Common myeloid progenitor, CD34-positive (primary cell): ENCODE data around the gene PLOD1.

ENCODE experiments used
- CTCF ChIA-PET: fragments of 350-600 bp; sonication (Branson Sonifier 250); formaldehyde crosslinking; loops from one replicate; lab custom pipeline; 2021; ENCODE audit warnings: antibody characterized with exemption; lab: Charles Lee
- POLR2A ChIA-PET: fragments of 350-600 bp; sonication (Branson Sonifier 250); formaldehyde crosslinking; loops from one replicate; lab custom pipeline; 2021; ENCODE audit warnings: antibody characterized with exemption; lab: Charles Lee
- DNase-seq, 3 donors: peaks; one replicate each; pipeline versions ENCODE4 v3.0.0 to v3.0.0-alpha.2; 2013
- H3K27ac ChIP-seq, 2 experiments: 1 replicate in 1 of 2; 2 replicates in 1 of 2; pipeline ENCODE4 v1.7.0; 2013; ENCODE audit warnings: inconsistent platforms in 2 of 2, low read length in 2 of 2, mild to moderate bottlenecking in 2 of 2, low read depth in 1 of 2, moderate library complexity in 1 of 2; ENCODE audit not compliant: severe bottlenecking in 2 of 2, insufficient read depth in 1 of 2, poor library complexity in 1 of 2
- H3K27me3 ChIP-seq, 5 experiments: replicated peaks in 2 of 5; 1 replicate in 3 of 5; 2 replicates in 2 of 5; pipeline versions ENCODE4 v1.6.1 to v1.7.0; 2013; ENCODE audit warnings: low read length in 4 of 5, mild to moderate bottlenecking in 2 of 5, moderate library complexity in 2 of 5, inconsistent platforms in 1 of 5; ENCODE audit not compliant: insufficient read depth in 5 of 5, control insufficient read depth in 4 of 5
- H3K36me3 ChIP-seq, 4 experiments: 1 replicate in 2 of 4; 2 replicates in 2 of 4; pipeline versions ENCODE4 v1.6.1 to v1.7.0; 2013; ENCODE audit warnings: low read length in 3 of 4, control low read depth in 1 of 4, mild to moderate bottlenecking in 1 of 4; ENCODE audit not compliant: control insufficient read depth in 4 of 4, insufficient read depth in 4 of 4
- H3K4me1 ChIP-seq, 4 experiments: 1 replicate in 3 of 4; 2 replicates in 1 of 4; pipeline versions ENCODE4 v1.6.1 to v1.7.1; 2013; ENCODE audit warnings: low read length in 3 of 4, mild to moderate bottlenecking in 3 of 4, control low read depth in 1 of 4, inconsistent platforms in 1 of 4, moderate library complexity in 1 of 4; ENCODE audit not compliant: control insufficient read depth in 4 of 4, insufficient read depth in 4 of 4; ENCODE audit errors: control extremely low read depth in 1 of 4
- H3K4me3 ChIP-seq, 7 experiments: 1 replicate in 4 of 7; 2 replicates in 3 of 7; pipeline versions ENCODE4 v1.5.1 to v1.7.0; 2013; ENCODE audit warnings: mild to moderate bottlenecking in 7 of 7, low read length in 6 of 7, moderate library complexity in 6 of 7, inconsistent platforms in 2 of 7, low read depth in 2 of 7, control low read depth in 1 of 7; ENCODE audit not compliant: insufficient read depth in 4 of 7, control insufficient read depth in 1 of 7; ENCODE audit errors: extremely low read depth in 1 of 7
- H3K9me3 ChIP-seq, 5 experiments: 1 replicate in 4 of 5; 2 replicates in 1 of 5; pipeline versions ENCODE4 v1.6.1 to v1.7.1; 2013; ENCODE audit warnings: low read length in 4 of 5, mild to moderate bottlenecking in 2 of 5, inconsistent platforms in 1 of 5, low read depth in 1 of 5, moderate library complexity in 1 of 5; ENCODE audit not compliant: control insufficient read depth in 4 of 5, insufficient read depth in 2 of 5; ENCODE audit errors: control extremely low read depth in 1 of 5
- WGBS: methylation state at CpG from one replicate; pipeline ENCODE4 v1.1.5; 2013; ENCODE audit not compliant: insufficient coverage; 5-methylcytosine and 5-hydroxymethylcytosine counted together

The PLOD1 gene

DNA sequence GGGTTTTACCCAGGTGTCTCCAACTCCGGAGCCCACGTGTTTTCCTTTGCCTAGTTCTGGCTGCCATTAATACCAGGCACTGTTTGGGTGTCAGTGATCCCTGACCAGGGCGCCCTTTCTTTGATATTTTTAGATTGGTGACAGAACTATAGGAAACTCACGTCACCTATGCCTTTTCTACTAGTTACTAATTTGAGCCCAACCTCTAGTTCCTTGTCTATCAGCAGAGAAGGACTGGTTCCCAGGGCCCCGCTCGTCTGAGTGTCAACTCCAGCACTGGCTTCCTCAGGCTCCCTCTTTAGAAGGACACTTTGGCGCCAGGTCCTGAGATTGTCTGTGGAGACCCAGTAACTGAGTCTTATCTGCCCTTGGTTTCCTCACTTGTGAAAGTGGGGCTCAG, 55.2 kb downstream of the PLOD1 start:
- H3K4me3 ChIP-seq: no peak overlapping the region
- CTCF ChIA-PET: interaction anchor here (0.8 kb wide), 1 partner anchor 12 kb away, joined by 3 read pairs; no protein-coding TSS in a partner anchor
- H3K9me3 ChIP-seq: no peaks in the 10 kb centered on the region
- H3K27me3 ChIP-seq: no peaks in the 10 kb centered on the region
- DNase-seq: no peak
- H3K27ac ChIP-seq: no peak overlapping the region
- POLR2A ChIA-PET: no interaction called here
- WGBS: 100% methylated on average over 6 of the region's 7 CpGs
- peaks cover 23 to 63% (median 55%) of the 10 kb centered on the region in 4 experiments for H3K36me3 ChIP-seq
- peaks cover 0 to 10% (median 3%) of the 10 kb centered on the region in 4 experiments for H3K4me1 ChIP-seq

DNA sequence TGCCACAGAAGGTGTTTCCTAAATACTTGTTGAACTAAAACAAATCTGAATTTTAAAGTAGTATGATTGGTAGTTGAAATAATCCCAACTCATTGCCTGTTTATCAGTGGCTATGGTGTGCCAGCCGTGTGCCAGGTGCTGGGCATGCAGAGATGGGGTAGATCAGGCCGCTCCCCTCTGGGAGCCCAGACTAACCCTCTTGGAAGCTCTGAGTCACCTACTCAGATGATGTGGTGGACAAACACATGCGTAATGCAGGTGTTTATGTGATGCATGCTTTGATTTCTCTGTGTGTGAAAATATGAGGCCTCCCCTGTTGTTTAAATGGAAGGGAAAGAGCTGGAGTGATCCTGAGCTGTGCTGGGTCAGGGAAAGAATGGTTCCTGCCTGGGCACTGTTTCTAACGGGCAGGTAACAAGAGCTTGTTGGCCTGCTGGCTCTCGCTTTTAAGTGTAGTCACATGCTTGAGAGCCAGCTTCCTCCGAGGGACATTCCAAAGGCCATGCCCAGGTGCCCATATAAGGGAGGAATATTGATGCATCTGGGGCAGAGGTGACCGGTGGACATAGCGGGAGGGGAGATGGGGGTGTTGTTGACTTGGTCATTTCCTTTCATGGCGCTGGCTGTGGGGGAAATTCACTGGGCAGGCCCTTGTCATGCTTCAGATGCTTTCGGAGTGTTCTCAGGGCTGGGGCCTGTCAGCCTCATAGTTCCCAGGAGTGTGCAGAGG, 56.0 kb downstream of the PLOD1 start:
- Histone ChIP-seq H3K27ac (no peak overlapping the region), H3K27me3 (no peaks in the 10 kb centered on the region), H3K9me3 (no peaks in the 10 kb centered on the region), H3K4me3 (no peak overlapping the region), H3K4me1 (peaks cover 0 to 8% (median 3%) of the 10 kb centered on the region in 4 experiments), H3K36me3 (peaks cover 25 to 65% (median 56%) of the 10 kb centered on the region in 4 experiments)
- CTCF ChIA-PET: no interaction called here
- no peak for DNase-seq
- WGBS: 97% methylated on average over 9 of the region's 10 CpGs
- POLR2A ChIA-PET: interaction anchor here (0.6 kb wide), 1 partner anchor 15 kb away, joined by 3 read pairs; no protein-coding TSS in a partner anchor

DNA sequence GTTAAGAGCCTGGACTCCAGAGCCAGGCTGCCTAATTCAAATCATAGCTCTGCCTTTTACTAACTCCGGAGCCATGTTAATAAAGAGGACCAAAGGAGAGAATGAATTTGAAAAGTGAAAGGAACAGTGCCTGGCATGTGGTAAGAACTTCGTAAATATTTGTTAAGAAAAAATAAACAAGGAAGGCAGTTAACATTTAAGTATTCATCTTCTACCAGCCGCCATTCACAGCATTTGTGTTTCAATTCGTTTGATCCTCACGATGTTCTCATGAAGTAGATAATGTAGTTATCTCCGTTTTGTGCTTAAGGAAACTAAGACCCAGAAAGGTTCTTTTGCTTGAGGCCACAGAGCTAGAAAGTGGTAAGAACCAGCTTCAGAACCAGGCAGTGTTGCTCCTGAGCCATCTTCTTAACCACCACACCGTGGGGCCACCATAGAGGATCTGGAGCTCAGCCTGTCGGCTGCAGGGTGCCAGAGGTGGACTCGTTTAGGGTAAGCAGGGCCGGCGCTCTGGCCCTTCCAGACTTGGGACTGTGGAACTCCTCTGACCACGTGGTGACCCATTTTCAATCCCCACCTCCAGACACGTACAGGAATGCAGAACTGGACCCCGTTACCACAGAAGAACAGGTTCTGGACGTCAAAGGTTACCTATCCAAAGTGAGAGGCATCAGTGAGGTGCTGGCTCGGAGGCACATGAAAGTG, 57.6 kb downstream of the PLOD1 start:
- no peaks in the 10 kb centered on the region for H3K27me3 ChIP-seq
- no peak for DNase-seq
- no peaks in the 10 kb centered on the region for H3K4me1 ChIP-seq
- 95% methylated on average over 14 of the region's 16 CpGs for WGBS
- no peaks in the 10 kb centered on the region for H3K9me3 ChIP-seq
- POLR2A ChIA-PET: no interaction called here
- CTCF ChIA-PET: interaction anchor here (1.0 kb wide), 1 partner anchor 8 kb away, joined by 3 read pairs; no protein-coding TSS in a partner anchor
- no peak overlapping the region for H3K4me3 ChIP-seq
- peaks cover 21 to 72% (median 63%) of the 10 kb centered on the region in 4 experiments for H3K36me3 ChIP-seq
- no peak overlapping the region for H3K27ac ChIP-seq

DNA sequence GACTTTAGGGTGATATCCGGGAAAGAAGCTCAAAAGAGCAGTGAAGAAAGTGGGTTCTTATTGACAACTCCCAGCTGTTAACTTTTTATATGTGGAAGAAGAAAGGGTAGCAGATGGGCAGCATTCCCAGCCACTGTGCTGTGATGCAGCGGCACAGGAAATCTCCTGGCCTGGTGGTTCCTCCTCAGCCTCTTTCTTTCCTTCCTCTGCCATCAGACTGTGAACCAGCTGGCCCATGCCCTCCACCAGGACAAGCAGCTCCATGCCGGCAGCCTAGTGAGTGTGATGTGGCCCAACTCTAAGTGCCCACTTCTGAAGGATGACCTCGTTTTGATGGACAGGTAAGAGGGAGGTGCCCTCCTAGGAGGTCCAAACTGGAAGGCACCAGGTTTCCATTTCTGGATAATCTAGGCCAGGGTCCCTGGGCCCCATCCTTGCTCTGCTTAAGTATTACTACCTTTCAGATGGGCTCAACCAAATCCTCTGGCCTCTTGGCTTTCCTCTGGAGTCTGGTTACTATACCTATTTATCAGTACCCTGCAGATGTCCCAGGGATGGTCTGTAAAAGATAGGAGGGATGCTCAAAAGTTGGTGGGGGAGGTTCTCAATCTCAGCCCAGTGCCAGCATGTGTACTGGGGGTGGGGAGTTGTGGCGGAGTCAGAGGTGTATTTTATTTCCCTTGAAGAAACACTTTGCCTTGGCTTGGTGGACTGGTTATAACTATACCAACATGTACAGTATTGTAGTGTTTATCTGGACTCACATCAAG, 62.7 kb downstream of the PLOD1 start:
- Histone ChIP-seq H3K27ac (no peak overlapping the region), H3K4me1 (no peaks in the 10 kb centered on the region), H3K27me3 (no peaks in the 10 kb centered on the region), H3K4me3 (no peak overlapping the region), H3K36me3 (peaks cover 15 to 75% (median 65%) of the 10 kb centered on the region in 4 experiments), H3K9me3 (no peaks in the 10 kb centered on the region)
- no peak for DNase-seq
- WGBS: 94% methylated on average over 4 of the region's 5 CpGs
- POLR2A ChIA-PET: no interaction called here
- CTCF ChIA-PET: no interaction called here

DNA sequence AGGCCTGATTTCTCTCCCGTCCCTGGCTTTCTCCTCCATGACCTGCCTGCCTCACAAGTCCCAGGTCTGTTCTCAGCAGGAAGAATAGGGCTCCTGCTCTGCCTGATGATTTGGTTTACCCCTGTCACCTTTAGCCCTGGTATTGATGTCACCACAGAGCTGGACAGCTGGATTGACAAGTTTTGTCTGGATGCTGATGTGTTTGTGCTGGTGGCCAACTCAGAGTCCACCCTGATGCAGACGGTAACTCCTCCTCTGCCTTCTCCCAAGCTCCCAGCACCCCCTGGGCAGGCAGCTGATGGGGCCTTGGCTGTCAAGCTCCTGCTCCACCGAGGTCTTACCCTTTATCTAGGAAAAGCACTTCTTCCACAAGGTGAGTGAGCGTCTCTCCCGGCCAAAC, 64.1 kb downstream of the PLOD1 start:
- POLR2A ChIA-PET: interaction anchor here (1.1 kb wide), 1 partner anchor 14 kb away, joined by 3 read pairs; no protein-coding TSS in a partner anchor
- Histone ChIP-seq H3K27me3 (no peaks in the 10 kb centered on the region), H3K4me1 (no peaks in the 10 kb centered on the region), H3K36me3 (peaks cover 15 to 76% (median 62%) of the 10 kb centered on the region in 4 experiments), H3K27ac (no peak overlapping the region), H3K4me3 (no peak overlapping the region), H3K9me3 (no peaks in the 10 kb centered on the region)
- CTCF ChIA-PET: interaction anchor here (1.5 kb wide), 1 partner anchor 20 kb away, joined by 3 read pairs; the partner anchor contains the start of gene MIIP
- no peak for DNase-seq
- WGBS: 93% methylated on average over 5 of the region's 5 CpGs

DNA sequence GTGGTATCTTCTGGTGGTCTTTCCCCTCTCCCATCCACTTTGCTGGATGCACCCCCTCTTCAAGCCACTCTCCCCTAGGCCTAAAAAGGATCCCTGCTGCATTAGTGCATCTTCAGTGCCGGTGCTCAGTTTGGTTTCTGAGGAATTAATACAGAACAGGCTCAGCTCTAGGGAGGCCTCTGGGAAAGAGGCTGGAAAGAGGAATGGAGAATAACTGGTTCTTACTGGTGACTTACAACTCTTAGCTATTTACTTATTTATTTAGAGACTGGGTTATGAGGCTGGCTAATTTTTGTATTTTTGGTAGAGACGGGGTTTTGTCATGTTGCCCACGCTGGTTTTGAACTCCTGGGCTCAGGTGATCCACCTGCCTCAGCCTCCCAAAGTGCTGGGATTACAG, 64.7 kb downstream of the PLOD1 start:
- Histone ChIP-seq H3K36me3 (peaks cover 15 to 77% (median 61%) of the 10 kb centered on the region in 4 experiments), H3K27ac (no peak overlapping the region), H3K9me3 (no peaks in the 10 kb centered on the region), H3K4me3 (no peak overlapping the region), H3K27me3 (no peaks in the 10 kb centered on the region), H3K4me1 (no peaks in the 10 kb centered on the region)
- no peak for DNase-seq
- 80% methylated on average over 2 of the region's 3 CpGs for WGBS
- ChIA-PET POLR2A (interaction anchor here (1.1 kb wide), 1 partner anchor 14 kb away, joined by 3 read pairs; no protein-coding TSS in a partner anchor), CTCF (interaction anchor here (1.5 kb wide), 1 partner anchor 20 kb away, joined by 3 read pairs; the partner anchor contains the start of gene MIIP)
